NCI-H2171 treated with DMSO at 0.1 percent for 48 hours (cell line): ENCODE measurements around the gene RNF214.
A peak's percentile ranks its signal among the peaks of the same experiment; 100 is the strongest.
"Not testable (repeated sequence)": the region's sequence is repeated elsewhere in the genome, so short reads cannot be mapped to it uniquely, and the experiment has no call there.

Experiments used
- DNase-seq: peaks from one replicate; lab custom pipeline; 2025; lab: John Stamatoyannopoulos, UW

Gene RNF214

GRCh38 chr11:117230999-117231841, 1.3 kb upstream of the RNF214 start:
- DNase-seq: no peak

GRCh38 chr11:117231842-117232091, 704 bp upstream of the RNF214 start, which contains the start of gene PCSK7:
PCSK7 (minus strand) TSS chr11:117232073; CDS start chr11:117229844, 2,229 bp downstream.
- DNase-seq: no peak

- DNase-seq: peak; percentile 3
These were observed 489 bp downstream of the RNF214 start for GRCh38 chr11:117232911-117233409.

GRCh38 chr11:117238221-117238620, 5.8 kb downstream of the RNF214 start:
- no peak for DNase-seq

- DNase-seq: no peak
These were observed 6.8 kb downstream of the RNF214 start for GRCh38 chr11:117239295-117239694.

GRCh38 chr11:117248341-117248740, 15.9 kb downstream of the RNF214 start:
- no peak for DNase-seq

- DNase-seq: no peak
These were observed 17.1 kb downstream of the RNF214 start for GRCh38 chr11:117249571-117249970.

- DNase-seq: no peak
These were observed 19.0 kb downstream of the RNF214 start for GRCh38 chr11:117251506-117251905.

GRCh38 chr11:117255966-117256365, 23.5 kb downstream of the RNF214 start:
- peak; percentile 6 for DNase-seq

GRCh38 chr11:117256573-117256972, 24.1 kb downstream of the RNF214 start:
- DNase-seq: no peak

- no peak for DNase-seq
These were observed 26.1 kb downstream of the RNF214 start for GRCh38 chr11:117258576-117258975.

- DNase-seq: no peak
These were observed 26.9 kb downstream of the RNF214 start for GRCh38 chr11:117259417-117259816.

- DNase-seq: not testable (repeated sequence)
These were observed 32.3 kb downstream of the RNF214 start for GRCh38 chr11:117264624-117265323.

- DNase-seq: no peak
These were observed 33.3 kb downstream of the RNF214 start for GRCh38 chr11:117265745-117266144.

- DNase-seq: no peak
These were observed 37.4 kb downstream of the RNF214 start for GRCh38 chr11:117269856-117270255.

GRCh38 chr11:117271208-117271607, 38.7 kb downstream of the RNF214 start:
- no peak for DNase-seq

GRCh38 chr11:117272175-117272574, 39.7 kb downstream of the RNF214 start:
- DNase-seq: not testable (repeated sequence)

GRCh38 chr11:117273550-117274289, 41.2 kb downstream of the RNF214 start:
- peak; percentile 5 for DNase-seq

GRCh38 chr11:117278347-117278746, 45.9 kb downstream of the RNF214 start:
- no peak for DNase-seq

- DNase-seq: no peak
These were observed 47.4 kb downstream of the RNF214 start for GRCh38 chr11:117279711-117280376.

- no peak for DNase-seq
These were observed 48.7 kb downstream of the RNF214 start for GRCh38 chr11:117281159-117281558.

- DNase-seq: no peak
These were observed 49.4 kb downstream of the RNF214 start for GRCh38 chr11:117281869-117282268.
